ENCODE measurements around the gene ZSWIM3. TPM values are rescaled to one million over a fixed set of nuclear protein-coding genes. Genes with fewer than 3 reads are reported as not detected.

Gene ZSWIM3
- total and polyA plus RNA-seq, 2 of the 13 experiments (the other 11 are each of a cell fraction or from before 2014, with no cell fraction given), result 5.2 to 5.8 TPM

GRCh38 chr20:45890985-45891983 is 33.9 kb downstream of the ZSWIM3 start, which contains the start of the genes CTSA and NEURL2 (continued):
- 0 out of 2 replicates have a peak, but pooled peaks have one; percentile 82 for TF ChIP-seq CREB3 (CRISPR knock-in tag; IDR thresholded peaks at IDR 0.05)
- TF ChIP-seq LCORL (IDR thresholded peaks at IDR 0.05), result peak; percentile 36; the same call in 1 of the 2 replicates
- peak; percentile 98 for TF ChIP-seq LCORL (CRISPR knock-in tag; IDR thresholded peaks at IDR 0.05)
- no peak for TF ChIP-seq RFX1 (IDR thresholded peaks at IDR 0.05)
- no peak for TF ChIP-seq CEBPB (IDR thresholded peaks at IDR 0.05; ENCODE audit: borderline replicate concordance, low read depth, low read length)
- TF ChIP-seq ZNF513 (CRISPR knock-in tag; conservative IDR thresholded peaks at IDR 0.05), result 0 out of 2 replicates have a peak, but pooled peaks have one; percentile 16
- TF ChIP-seq HMG20B (CRISPR knock-in tag; conservative IDR thresholded peaks at IDR 0.05), result peak; percentile 94
- peak; percentile 99 for TF ChIP-seq NFATC3 (CRISPR knock-in tag; IDR thresholded peaks at IDR 0.05)
- peak; percentile 54; the same call in 1 of the 2 replicates for TF ChIP-seq ZNF674 (CRISPR knock-in tag; IDR thresholded peaks at IDR 0.05; ENCODE audit: low read depth)
- peak; percentile 93 for TF ChIP-seq ONECUT2 (CRISPR knock-in tag; IDR thresholded peaks at IDR 0.05)
- no peak; the same call in 1 of the 2 replicates for TF ChIP-seq EEA1 (CRISPR knock-in tag; IDR thresholded peaks at IDR 0.05; ENCODE audit: borderline replicate concordance)
- peak; percentile 80 for TF ChIP-seq ZNF263 (CRISPR knock-in tag; IDR thresholded peaks at IDR 0.05)
- TF ChIP-seq ZNF841 (CRISPR knock-in tag; IDR thresholded peaks at IDR 0.05; ENCODE audit: borderline replicate concordance), result peak; percentile 95
- peak in 1 of 2 experiments; percentile 66; a peak in 2 of 4 replicates for TF ChIP-seq MAFK (conservative IDR thresholded peaks at IDR 0.05 in 1 of 2, IDR thresholded peaks at IDR 0.05 in 1 of 2; ENCODE audit: low read length in 2 of 2)
- peak; percentile 100 for TF ChIP-seq POGK (CRISPR knock-in tag; conservative IDR thresholded peaks at IDR 0.05)
- peak; percentile 97 for TF ChIP-seq MEIS2 (CRISPR knock-in tag; IDR thresholded peaks at IDR 0.05)
- TF ChIP-seq HNRNPK (IDR thresholded peaks at IDR 0.05; ENCODE audit: low read depth, low read length, poor library complexity, severe bottlenecking), result peak; percentile 64
- TF ChIP-seq MIER3 (CRISPR knock-in tag; IDR thresholded peaks at IDR 0.05; ENCODE audit: borderline replicate concordance), result peak; percentile 100
- TF ChIP-seq TRAFD1 (CRISPR knock-in tag; IDR thresholded peaks at IDR 0.05; ENCODE audit: borderline replicate concordance), result peak; percentile 97; the same call in 1 of the 2 replicates
- peak; percentile 99 for TF ChIP-seq ZNF552 (CRISPR knock-in tag; IDR thresholded peaks at IDR 0.05; ENCODE audit: borderline replicate concordance)
- TF ChIP-seq MEF2D (CRISPR knock-in tag; IDR thresholded peaks at IDR 0.05), result peak; percentile 98
- TF ChIP-seq ZNF143 (CRISPR knock-in tag; IDR thresholded peaks at IDR 0.05), result peak; percentile 56; the same call in 1 of the 2 replicates

Data from HepG2 (cell line).